Stimulated activated naive CD8-positive, alpha-beta T cell treated with anti-CD3 and anti-CD28 coated beads, Interleukin-15, Interleukin-2, amounts not matched to agents 100 ng/mL and 50 ng/mL, for 24 hours (primary cell): ENCODE measurements around the gene TNFRSF14.

Source experiments
- H3K27ac Mint-ChIP-seq: one replicate; pipeline ENCODE4 v1.8.0; 2021; ENCODE audit warnings: mild to moderate bottlenecking, mixed read lengths
- H3K27me3 Mint-ChIP-seq: one replicate; pipeline ENCODE4 v1.8.0; 2021; ENCODE audit warnings: mixed read lengths
- H3K36me3 Mint-ChIP-seq: one replicate; pipeline ENCODE4 v1.8.0; 2021; ENCODE audit warnings: low read depth, mixed read lengths
- H3K4me1 Mint-ChIP-seq: one replicate; pipeline ENCODE4 v1.8.0; 2021; ENCODE audit warnings: low read depth, mixed read lengths
- H3K4me3 Mint-ChIP-seq: one replicate; pipeline ENCODE4 v1.8.0; 2021; ENCODE audit warnings: mild to moderate bottlenecking, mixed read lengths
- H3K9me3 Mint-ChIP-seq: one replicate; pipeline ENCODE4 v1.8.0; 2021; ENCODE audit warnings: mixed read lengths

The TNFRSF14 gene

DNA sequence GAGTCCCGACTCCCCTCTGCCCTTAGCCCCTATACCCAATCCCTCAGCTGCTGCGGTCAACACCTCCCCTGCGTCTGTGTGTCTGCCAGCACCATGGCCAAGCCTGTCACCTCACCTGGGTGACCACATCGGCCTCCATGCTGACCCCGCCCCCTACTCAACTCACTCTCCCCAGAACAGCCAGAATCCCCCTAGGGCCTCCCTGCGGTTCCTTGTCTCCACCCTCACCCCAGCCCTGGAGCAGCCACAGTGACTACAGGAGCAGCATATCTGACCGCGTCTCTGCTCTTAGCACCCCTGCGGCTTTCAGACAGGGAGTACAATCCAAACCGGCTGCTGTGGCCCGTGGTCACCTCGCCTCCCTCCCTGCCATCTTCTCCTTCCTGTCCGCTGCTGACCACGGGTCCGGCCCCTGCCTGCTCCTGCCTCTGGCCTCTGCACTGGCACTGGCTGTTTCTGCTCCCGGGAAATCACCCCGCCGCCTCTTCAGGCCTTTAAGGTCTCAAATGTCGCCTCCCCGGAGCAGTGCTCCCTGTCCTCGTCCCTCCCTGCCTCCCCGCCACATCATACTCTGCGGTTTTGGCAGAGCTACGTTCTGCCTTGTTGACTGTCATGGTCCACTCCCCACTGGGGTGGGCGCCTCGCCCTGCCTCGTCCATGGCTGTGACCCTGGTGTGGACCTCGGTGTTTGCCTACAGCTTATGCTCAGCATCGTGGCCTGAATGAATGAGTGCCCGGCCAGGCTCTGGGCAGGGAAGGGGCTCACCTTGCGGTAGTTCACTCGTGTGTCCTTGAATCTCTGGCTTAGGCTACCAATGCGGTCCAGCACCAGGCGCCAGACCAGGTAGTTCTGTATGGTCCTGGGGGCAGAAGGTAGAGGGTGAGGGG lies 41.5 kb downstream of the TNFRSF14 start:
- Mint-ChIP-seq H3K9me3 (no peaks in the 10 kb centered on the region), H3K27ac (no peak overlapping the region), H3K27me3 (no peaks in the 10 kb centered on the region), H3K36me3 (no peaks in the 10 kb centered on the region), H3K4me1 (peaks cover 2% of the 10 kb centered on the region), H3K4me3 (no peak overlapping the region)

DNA sequence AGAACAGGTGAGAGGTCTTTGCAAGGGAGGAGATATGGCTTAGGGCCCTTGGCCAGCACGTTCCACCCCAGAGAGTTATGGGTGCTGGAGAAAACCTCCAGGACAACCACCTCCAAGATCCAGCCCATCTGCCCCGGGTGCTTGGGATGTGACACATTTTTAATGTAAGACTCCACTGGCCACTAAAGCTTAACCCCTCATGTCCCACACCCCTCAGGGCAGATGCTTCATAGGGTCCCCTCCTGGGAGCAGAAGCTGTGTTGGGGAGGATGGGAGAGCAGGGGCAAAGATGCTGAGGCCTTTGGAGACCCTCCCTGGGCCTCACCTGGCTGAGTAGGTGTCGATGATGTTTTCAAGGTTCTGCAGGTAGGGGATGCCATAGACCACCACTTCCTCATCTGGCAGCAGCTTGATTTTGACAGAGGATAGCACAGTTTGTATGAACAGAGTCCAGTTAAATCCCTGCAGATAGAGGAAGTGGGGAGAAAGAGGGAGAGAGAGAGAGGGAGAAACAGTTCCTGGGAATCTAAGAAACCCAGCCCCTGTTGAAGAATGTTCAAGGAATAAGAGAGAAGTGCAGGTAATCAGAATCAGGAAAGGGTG lies 42.3 kb downstream of the TNFRSF14 start:
- Mint-ChIP-seq H3K36me3 (no peaks in the 10 kb centered on the region), H3K4me1 (no peaks in the 10 kb centered on the region), H3K27me3 (no peaks in the 10 kb centered on the region), H3K27ac (no peak overlapping the region), H3K9me3 (no peaks in the 10 kb centered on the region), H3K4me3 (no peak overlapping the region)

DNA sequence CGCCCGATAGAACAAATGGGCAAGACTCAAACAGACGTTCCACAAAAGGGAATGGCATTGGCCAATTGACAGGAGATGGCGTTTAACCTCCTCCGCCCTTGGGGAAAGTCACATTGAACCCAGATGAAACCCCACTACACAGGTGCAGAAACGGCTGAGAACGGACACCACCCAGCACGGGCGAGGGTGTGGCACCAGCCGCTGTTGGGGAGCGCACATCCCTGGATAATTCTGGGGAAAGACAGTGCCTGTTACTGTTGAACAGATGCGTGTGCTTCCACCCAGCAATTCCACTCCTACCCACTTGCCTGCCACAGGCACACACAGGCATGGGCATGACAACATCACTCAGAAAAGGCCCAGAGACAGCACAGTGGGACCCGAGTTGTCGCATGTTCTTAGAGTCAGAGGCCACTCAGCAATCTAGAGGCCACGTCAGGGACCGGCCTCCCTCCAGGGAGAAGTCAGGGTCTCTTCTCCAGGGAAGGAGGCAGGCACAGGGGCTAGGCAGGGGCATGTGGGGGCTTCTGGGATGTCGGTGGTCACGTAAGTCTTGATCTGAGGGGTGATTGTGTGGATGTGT lies 45.6 kb downstream of the TNFRSF14 start:
- no peaks in the 10 kb centered on the region for H3K9me3 Mint-ChIP-seq
- H3K27ac Mint-ChIP-seq, result no peak overlapping the region
- H3K36me3 Mint-ChIP-seq, result no peaks in the 10 kb centered on the region
- H3K4me1 Mint-ChIP-seq, result no peaks in the 10 kb centered on the region
- no peaks in the 10 kb centered on the region for H3K27me3 Mint-ChIP-seq
- no peak overlapping the region for H3K4me3 Mint-ChIP-seq

DNA sequence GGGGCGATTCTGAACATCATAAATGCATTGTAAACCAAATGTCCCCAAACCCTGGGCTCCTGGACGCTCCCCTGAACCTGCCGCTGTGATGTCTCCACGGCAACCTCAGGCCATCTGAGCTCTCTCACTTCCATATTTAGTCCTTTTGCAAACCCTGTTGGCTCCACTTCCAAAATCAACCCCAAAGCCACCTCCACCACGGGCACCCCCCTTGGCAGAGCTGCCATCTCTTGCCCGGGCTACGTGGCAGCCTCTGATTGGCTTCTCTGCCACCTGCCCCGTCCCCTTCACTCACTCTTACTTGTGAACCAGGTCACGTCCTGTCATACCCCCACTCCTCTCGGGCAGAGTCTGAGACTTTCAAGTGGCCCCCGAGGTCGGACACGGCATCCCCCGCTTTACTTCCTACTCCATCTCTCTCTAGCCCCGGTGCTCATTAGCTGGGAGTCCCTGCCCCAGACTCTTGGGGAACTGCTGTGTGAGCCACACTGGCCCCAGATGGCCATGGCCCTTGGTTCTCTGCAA lies 46.2 kb downstream of the TNFRSF14 start:
- no peaks in the 10 kb centered on the region for H3K4me1 Mint-ChIP-seq
- H3K9me3 Mint-ChIP-seq, result no peaks in the 10 kb centered on the region
- H3K27me3 Mint-ChIP-seq, result no peaks in the 10 kb centered on the region
- no peak overlapping the region for H3K4me3 Mint-ChIP-seq
- no peaks in the 10 kb centered on the region for H3K36me3 Mint-ChIP-seq
- no peak overlapping the region for H3K27ac Mint-ChIP-seq

DNA sequence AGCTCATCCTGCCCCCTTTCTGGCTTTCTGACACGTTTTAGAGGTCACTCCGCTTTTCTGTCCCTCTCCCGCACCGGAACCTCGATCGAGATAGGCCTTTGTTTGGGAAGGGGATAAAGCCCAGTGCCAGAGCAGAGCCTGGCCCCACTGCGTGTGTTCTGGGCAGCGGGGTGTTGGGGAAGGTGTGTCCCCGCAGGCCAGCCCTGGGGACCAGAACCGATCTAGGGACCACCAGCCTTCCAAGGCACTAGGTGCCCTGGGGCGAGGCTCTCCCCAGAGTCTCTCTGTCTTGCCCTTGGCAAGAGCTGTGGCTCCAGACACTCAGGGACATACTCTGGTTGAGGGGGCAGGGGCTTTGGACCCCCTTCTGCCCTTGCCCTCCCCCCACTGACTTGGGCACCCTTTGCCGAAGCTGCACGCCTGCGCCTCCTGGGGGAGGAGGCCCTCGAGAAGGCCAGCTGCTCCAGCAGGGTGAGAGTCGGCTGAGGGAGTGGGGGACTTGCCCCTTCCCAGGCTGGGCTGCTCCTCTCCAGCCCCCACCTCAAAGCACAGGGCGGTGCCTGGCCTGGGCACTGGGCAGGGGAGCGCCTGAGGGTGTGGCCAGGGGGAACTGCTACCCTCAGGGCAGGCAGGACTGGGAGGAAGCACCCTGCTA lies 46.8 kb downstream of the TNFRSF14 start:
- Mint-ChIP-seq H3K9me3 (no peaks in the 10 kb centered on the region), H3K4me1 (no peaks in the 10 kb centered on the region), H3K36me3 (no peaks in the 10 kb centered on the region), H3K27me3 (no peaks in the 10 kb centered on the region), H3K4me3 (no peak overlapping the region), H3K27ac (no peak overlapping the region)

DNA sequence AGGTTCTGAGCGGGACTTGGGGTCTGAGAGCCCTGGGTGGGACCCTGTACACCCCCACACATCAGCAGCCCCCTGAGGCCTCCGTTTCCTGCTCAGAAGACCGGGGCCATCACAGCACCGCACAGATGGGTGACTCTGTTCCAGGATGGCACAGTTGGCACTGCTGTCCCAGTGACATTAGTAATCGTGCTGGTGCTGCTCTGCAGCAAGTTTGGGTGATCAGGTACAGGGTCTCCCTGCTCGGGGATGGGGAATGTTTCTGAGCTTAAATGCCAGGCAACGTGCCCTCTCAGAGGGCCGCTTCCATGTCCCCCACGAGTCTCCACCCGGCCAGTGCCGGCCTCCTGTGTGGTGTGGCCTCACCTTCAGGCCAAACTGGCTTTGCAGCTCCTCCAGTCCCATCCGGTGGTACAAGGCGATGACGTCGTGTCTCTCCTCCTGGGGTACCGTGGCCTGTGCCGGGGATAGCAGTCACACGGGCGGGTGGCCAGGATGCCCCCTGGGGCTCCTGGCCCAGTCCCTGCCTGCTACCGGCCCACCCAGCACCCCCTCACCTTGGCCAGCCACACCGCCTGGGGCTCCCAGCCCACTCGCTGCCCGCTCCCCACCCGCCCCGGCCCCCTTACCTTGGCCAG lies 47.5 kb downstream of the TNFRSF14 start:
- H3K27me3 Mint-ChIP-seq, result no peaks in the 10 kb centered on the region
- H3K36me3 Mint-ChIP-seq, result no peaks in the 10 kb centered on the region
- no peaks in the 10 kb centered on the region for H3K9me3 Mint-ChIP-seq
- H3K27ac Mint-ChIP-seq, result no peak overlapping the region
- H3K4me1 Mint-ChIP-seq, result no peaks in the 10 kb centered on the region
- no peak overlapping the region for H3K4me3 Mint-ChIP-seq

DNA sequence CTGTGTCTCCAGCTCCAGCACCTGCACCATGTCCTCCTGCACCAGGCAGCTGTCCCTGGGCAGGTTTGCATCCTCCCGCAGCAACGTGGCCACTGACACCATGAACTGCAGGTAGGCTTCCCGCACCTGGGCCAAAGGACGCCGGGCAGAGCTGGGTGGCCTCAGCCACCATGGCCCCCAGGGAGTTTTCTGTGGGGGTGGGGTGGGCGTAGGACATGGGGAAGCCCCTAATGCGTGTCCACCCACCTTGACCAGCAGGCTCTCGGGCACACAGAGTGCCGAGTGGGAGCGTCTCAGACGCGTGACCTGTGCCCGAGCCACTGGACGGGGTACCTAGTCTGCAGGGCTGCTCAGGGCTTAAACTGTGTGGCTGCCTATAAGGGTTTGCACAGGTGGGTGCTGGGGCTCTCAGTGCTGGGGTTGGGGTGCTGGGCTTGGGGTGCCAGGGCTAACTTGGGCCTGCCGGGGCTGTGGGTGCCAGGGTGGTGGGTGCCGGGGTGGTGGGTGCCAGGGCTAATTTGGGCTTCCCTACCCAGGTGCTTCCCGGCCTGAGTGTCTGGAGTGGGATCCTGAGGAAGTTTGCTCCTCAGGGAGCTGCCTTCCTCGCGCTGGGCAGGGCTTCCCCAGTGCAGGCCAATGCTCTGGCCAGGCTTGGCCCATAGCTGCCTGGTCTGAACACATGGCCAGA lies 48.1 kb downstream of the TNFRSF14 start:
- Mint-ChIP-seq H3K4me1 (no peaks in the 10 kb centered on the region), H3K9me3 (no peaks in the 10 kb centered on the region), H3K4me3 (no peak overlapping the region), H3K27me3 (no peaks in the 10 kb centered on the region), H3K27ac (no peak overlapping the region), H3K36me3 (no peaks in the 10 kb centered on the region)

DNA sequence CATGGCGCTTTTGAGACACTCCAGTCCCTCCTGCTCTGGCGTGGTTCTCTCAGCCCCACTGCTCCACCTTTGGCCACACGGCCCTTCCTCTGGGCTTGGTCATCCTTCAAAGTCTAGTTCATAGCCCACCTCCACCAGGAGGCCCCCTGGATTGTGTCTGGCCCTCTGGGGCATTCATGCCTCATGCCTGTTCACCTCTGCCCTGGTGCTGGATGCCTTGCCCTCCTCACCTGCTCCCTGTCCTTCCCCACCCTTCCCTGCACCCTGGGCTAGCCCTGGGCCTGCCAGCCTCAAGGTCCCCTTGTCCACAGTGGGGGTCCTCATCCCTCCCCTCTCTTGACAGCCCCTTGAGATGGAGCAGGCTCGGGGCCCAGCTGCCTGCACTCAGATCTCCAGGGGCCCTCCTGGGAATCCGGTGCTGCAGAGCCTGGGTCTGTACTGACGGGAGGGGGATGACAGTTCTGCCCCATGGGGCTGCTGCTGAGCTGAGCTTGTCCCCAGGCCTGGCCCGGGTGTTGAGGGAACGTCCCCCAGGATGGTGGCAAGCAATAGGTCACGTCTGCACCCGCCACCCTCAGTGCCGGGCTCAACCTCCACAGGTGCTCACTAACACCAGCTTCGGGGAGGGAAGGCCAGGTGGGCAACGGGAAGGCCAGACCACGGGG lies 48.8 kb downstream of the TNFRSF14 start:
- Mint-ChIP-seq H3K4me1 (no peaks in the 10 kb centered on the region), H3K9me3 (no peaks in the 10 kb centered on the region), H3K27me3 (no peaks in the 10 kb centered on the region), H3K4me3 (no peak overlapping the region), H3K27ac (no peak overlapping the region), H3K36me3 (no peaks in the 10 kb centered on the region)

DNA sequence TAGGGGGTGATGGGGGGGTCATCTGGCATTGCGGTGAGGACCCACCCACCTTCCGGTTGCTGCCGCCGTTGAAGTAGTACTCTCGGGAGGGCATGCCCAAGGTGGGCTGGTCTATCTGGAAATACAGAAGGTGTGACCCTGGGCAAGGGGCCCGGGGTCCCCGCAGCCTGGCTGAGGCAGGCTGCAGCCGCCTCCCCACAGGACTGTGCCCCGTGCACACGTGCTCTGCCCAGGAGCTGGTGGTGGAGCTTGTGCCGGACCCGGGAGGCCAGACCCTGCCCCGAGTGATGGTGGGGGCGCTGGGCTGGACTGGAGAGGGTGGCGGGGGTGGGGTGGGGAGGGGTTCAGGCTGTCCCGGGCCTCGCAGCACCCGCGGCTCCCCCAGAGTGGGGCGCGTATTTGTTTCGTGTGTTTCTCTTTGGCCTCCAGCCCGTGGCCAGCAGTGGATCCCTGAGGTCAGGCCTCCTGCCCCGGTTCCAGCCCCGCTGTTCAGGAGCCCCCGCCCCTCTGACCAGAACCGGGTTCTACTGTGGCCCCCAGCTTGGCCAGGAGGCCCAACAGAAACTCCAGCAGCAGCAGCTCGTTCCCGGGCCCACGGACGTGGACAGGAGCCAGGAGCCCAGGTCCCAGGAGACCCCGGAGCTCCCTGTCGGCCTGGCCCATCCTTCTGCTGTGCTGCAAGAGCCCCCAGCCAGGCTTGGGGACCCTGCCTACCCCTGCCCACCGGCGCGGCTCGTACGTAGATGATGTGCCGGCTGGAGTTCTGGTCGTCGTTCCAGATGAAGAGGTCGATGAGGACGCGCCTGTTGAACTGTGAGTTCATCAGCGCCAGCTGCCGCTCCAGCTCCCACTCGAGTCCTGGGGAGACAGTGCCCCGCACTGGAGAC lies 49.6 kb downstream of the TNFRSF14 start:
- no peaks in the 10 kb centered on the region for H3K36me3 Mint-ChIP-seq
- no peak overlapping the region for H3K4me3 Mint-ChIP-seq
- H3K9me3 Mint-ChIP-seq, result no peaks in the 10 kb centered on the region
- no peaks in the 10 kb centered on the region for H3K4me1 Mint-ChIP-seq
- H3K27ac Mint-ChIP-seq, result no peak overlapping the region
- H3K27me3 Mint-ChIP-seq, result no peaks in the 10 kb centered on the region

DNA sequence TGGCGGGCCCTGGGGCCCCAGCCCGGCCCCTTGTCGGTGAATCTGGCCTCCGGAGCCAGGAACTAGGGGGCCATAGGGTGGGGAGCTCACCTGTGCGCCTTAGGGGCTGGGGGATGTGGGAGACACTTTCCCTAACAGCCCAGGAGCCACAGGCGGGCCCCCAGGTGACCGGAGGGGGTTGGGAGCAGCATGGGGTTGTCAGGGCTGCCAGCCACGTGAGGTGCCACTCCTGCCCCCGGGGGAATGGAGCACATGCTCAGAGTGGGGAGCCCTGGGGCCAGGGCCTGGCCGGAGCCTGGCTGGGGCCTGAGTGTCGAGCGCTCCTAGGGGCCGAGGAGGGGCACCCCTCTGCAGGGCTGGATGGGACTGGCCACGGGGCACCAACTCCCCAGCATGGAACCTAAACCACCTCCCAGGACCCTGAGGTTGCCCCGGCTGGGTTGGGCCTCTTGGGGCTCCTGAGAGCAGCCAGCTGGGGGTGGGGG lies 50.3 kb downstream of the TNFRSF14 start:
- no peaks in the 10 kb centered on the region for H3K4me1 Mint-ChIP-seq
- no peak overlapping the region for H3K27ac Mint-ChIP-seq
- H3K4me3 Mint-ChIP-seq, result no peak overlapping the region
- H3K9me3 Mint-ChIP-seq, result no peaks in the 10 kb centered on the region
- no peaks in the 10 kb centered on the region for H3K36me3 Mint-ChIP-seq
- H3K27me3 Mint-ChIP-seq, result no peaks in the 10 kb centered on the region

DNA sequence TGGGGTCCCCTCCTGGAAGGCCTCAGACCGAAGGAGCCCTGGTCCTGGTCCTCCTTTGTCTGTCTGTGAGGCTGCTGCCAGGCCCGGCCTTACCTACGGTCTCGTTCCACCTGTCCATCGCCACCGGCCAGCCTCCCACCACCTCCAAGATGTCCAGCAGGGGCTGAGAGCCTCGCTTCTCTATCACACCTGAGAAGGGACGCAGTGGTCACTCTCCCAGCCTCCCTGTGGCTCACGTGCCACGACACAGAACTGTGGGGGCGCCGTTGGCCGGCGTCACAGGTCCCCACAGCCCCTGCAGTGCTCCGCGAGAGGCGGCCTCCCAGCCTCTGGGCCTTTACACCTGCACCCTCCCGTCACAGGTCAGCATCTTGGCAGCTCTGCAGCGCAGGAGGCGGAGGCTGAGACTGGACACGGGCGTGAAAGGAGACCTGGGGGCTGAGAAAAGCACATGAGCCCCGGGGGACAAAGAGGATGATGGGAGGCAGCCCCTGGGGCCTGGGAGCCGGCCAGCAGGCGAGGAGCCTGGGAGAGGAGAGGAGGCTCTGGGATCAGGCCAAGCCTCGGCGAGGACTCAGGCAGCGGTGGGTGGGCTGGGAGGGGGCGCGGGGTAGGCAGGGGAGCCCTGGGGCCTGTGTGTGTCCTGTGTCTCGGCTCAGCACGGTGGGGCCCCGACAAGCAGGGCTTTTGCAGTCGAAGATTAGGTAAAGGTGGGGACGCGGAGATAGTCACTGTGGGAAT lies 50.9 kb downstream of the TNFRSF14 start:
- Mint-ChIP-seq H3K27me3 (no peaks in the 10 kb centered on the region), H3K9me3 (no peaks in the 10 kb centered on the region), H3K4me1 (no peaks in the 10 kb centered on the region), H3K27ac (no peak overlapping the region), H3K4me3 (no peak overlapping the region), H3K36me3 (no peaks in the 10 kb centered on the region)

DNA sequence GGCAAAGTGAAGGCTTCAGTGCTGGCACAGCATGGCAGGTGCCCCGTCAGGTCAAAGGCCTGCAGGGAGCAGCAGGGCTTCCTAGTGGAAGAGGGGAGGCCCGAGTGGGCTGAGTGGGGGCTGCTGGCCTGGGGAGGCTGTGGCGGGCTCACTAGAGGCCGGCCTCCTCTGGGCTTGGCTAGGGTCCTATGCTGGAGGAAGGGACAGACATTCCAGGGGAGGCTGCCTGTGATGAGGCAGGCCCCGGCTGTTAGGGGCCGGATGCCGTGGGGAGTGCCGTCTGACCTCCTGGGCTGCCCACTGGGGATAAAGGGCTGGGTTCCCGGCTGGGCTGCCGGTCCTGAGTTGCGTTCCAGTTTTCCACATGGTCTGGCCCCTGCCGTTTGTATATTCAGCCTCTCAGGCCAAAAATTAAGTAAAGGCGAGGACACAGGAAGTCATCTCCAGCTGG lies 51.5 kb downstream of the TNFRSF14 start:
- H3K4me1 Mint-ChIP-seq, result no peaks in the 10 kb centered on the region
- H3K27ac Mint-ChIP-seq, result no peak overlapping the region
- no peak overlapping the region for H3K4me3 Mint-ChIP-seq
- H3K27me3 Mint-ChIP-seq, result no peaks in the 10 kb centered on the region
- no peaks in the 10 kb centered on the region for H3K9me3 Mint-ChIP-seq
- H3K36me3 Mint-ChIP-seq, result no peaks in the 10 kb centered on the region
